Measurements from ENCODE around the gene SRRM5. TPM values are rescaled to one million over a fixed set of nuclear protein-coding genes. Genes with fewer than 3 reads are reported as not detected.
"Not testable (repeated sequence)": the region's sequence is repeated elsewhere in the genome, so short reads cannot be mapped to it uniquely, and the experiment has no call there.

Gene SRRM5
- total and polyA plus RNA-seq, 4 donors: 0.07 to 0.09 (median 0.09) TPM

- H3K27ac ChIP-seq (ENCODE audit: low read depth in 1 of 2, low read length in 2 of 2); H3K4me3 ChIP-seq (ENCODE audit: low read depth in 1 of 3, low read length in 3 of 3); H3K9ac ChIP-seq (ENCODE audit: low read depth in 1 of 2, low read length in 2 of 2); H3K27me3 ChIP-seq (ENCODE audit: control insufficient read depth in 4 of 4, insufficient read depth in 4 of 4, low read length in 3 of 4); H3K9me3 ChIP-seq (ENCODE audit: control insufficient read depth in 4 of 4, low read length in 3 of 4); DNase-seq (ENCODE audit: low spot score): not testable (repeated sequence)
- H3K36me3 ChIP-seq (ENCODE audit: control insufficient read depth in 4 of 4, insufficient read depth in 3 of 4, low read depth in 1 of 4, low read length in 3 of 4): peaks cover 0 to 16% (median 0%) of the 10 kb centered on the region in 4 donors
- H3K4me1 ChIP-seq (ENCODE audit: control insufficient read depth in 4 of 4, insufficient read depth in 4 of 4, low read length in 3 of 4): peaks cover 3 to 12% (median 10%) of the 10 kb centered on the region in 4 donors
- TF ChIP-seq HNF4A (conservative IDR thresholded peaks at IDR 0.05) (peak; percentile 22 to 68), RXRA (IDR thresholded peaks at IDR 0.05) (peak; percentile 16 to 57), ATF3 (IDR thresholded peaks at IDR 0.05) (peak; percentile 39)
- 93% methylated on average over 3 of the region's 3 CpGs for WGBS
Observed at GRCh38 chr19:43587029-43587428, 24.9 kb upstream of the SRRM5 start.

GRCh38 chr19:43589277-43589676 is 22.6 kb upstream of the SRRM5 start:
- WGBS: 90% methylated on average over 5 of the region's 5 CpGs
- Histone ChIP-seq H3K9ac (ENCODE audit: low read depth in 1 of 2, low read length in 2 of 2) (no peak overlapping the region), H3K27ac (ENCODE audit: low read depth in 1 of 2, low read length in 2 of 2) (no peak overlapping the region), H3K36me3 (ENCODE audit: control insufficient read depth in 4 of 4, insufficient read depth in 3 of 4, low read depth in 1 of 4, low read length in 3 of 4) (peaks cover 4 to 28% (median 7%) of the 10 kb centered on the region in 4 donors), H3K9me3 (ENCODE audit: control insufficient read depth in 4 of 4, low read length in 3 of 4) (no peaks in the 10 kb centered on the region), H3K4me1 (ENCODE audit: control insufficient read depth in 4 of 4, insufficient read depth in 4 of 4, low read length in 3 of 4) (peaks cover 3 to 16% (median 12%) of the 10 kb centered on the region in 4 donors), H3K27me3 (ENCODE audit: control insufficient read depth in 4 of 4, insufficient read depth in 4 of 4, low read length in 3 of 4) (no peaks in the 10 kb centered on the region), H3K4me3 (ENCODE audit: low read depth in 1 of 3, low read length in 3 of 3) (no peak overlapping the region)
- TF ChIP-seq TAF1 (conservative IDR thresholded peaks at IDR 0.05): no peak
- TF ChIP-seq HNF4A (conservative IDR thresholded peaks at IDR 0.05): no peak
- TF ChIP-seq NR2F2 (IDR thresholded peaks at IDR 0.05): no peak
- TF ChIP-seq HNF4G (IDR thresholded peaks at IDR 0.05): no peak
- TF ChIP-seq ZBTB33 (IDR thresholded peaks at IDR 0.05): no peak
- TF ChIP-seq YY1 (IDR thresholded peaks at IDR 0.05): no peak
- no peak for TF ChIP-seq ATF3 (IDR thresholded peaks at IDR 0.05)
- no peak for TF ChIP-seq JUND (IDR thresholded peaks at IDR 0.05)
- TF ChIP-seq FOXA2 (IDR thresholded peaks at IDR 0.05): no peak
- TF ChIP-seq SP1 (IDR thresholded peaks at IDR 0.05): no peak
- TF ChIP-seq REST (IDR thresholded peaks at IDR 0.05): no peak
- no peak for TF ChIP-seq GABPA (IDR thresholded peaks at IDR 0.05 in 1 of 2, conservative IDR thresholded peaks at IDR 0.05 in 1 of 2)
- TF ChIP-seq CTCF (IDR thresholded peaks at IDR 0.05; ENCODE audit: low read depth, low read length, missing input control): no peak
- no peak for TF ChIP-seq RAD21 (IDR thresholded peaks at IDR 0.05)
- TF ChIP-seq MAX (IDR thresholded peaks at IDR 0.05): no peak
- TF ChIP-seq EGR1 (IDR thresholded peaks at IDR 0.05; ENCODE audit: low read depth in 2 of 2): no peak
- TF ChIP-seq FOXA1 (IDR thresholded peaks at IDR 0.05): no peak
- no peak for TF ChIP-seq RXRA (IDR thresholded peaks at IDR 0.05)
- no peak for DNase-seq (ENCODE audit: low spot score)

All from liver (tissue), 9 donors.